GM19452 (cell line): ENCODE measurements around the gene CYREN.
"Not testable (repeated sequence)": the region's sequence is repeated elsewhere in the genome, so short reads cannot be mapped to it uniquely, and the experiment has no call there.

ENCODE experiments used
- ATAC-seq: cut with Tn5 transposase; IDR thresholded peaks from one replicate; pipeline ENCODE4 v1.9.1; 2021; ENCODE audit not compliant: unreplicated experiment

CYREN gene

DNA sequence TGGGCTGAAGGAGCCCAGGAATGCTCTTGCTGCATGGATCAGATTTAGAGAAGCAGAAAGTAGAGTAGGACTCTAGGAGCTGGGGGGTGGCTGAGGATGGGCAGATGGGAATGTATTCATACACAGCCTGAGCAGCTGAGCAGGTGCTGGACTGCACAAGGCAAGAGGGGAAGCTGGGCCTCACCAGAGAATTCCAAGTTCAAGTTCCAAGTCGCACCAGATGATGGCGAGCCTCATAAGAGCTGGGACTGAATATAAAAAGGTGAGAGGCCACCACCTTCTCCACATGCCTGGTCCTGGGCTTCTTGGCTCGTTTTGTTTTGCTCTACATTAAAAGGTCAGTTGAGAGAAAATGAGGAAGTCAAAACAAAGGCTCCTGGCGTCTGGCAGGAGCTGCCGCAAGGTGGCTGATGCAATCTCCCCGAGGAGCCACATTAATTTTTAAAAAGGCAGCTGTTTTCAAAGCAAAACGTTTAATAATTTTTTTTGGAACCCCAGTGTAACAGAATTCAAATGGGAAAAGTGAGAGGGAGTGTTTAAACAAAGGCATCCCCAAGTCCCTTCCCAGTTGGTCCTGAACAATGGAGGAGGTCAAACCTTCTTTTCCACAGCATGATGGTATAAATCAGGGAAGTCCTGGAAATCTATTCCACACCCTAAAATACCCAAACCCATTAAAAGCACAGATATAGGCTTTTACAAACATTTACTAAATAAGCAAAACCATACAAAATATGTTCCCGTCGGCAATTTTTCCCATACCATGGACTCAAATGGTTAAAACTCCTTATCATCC, 9.5 kb downstream of the CYREN start:
- ATAC-seq: no peak

DNA sequence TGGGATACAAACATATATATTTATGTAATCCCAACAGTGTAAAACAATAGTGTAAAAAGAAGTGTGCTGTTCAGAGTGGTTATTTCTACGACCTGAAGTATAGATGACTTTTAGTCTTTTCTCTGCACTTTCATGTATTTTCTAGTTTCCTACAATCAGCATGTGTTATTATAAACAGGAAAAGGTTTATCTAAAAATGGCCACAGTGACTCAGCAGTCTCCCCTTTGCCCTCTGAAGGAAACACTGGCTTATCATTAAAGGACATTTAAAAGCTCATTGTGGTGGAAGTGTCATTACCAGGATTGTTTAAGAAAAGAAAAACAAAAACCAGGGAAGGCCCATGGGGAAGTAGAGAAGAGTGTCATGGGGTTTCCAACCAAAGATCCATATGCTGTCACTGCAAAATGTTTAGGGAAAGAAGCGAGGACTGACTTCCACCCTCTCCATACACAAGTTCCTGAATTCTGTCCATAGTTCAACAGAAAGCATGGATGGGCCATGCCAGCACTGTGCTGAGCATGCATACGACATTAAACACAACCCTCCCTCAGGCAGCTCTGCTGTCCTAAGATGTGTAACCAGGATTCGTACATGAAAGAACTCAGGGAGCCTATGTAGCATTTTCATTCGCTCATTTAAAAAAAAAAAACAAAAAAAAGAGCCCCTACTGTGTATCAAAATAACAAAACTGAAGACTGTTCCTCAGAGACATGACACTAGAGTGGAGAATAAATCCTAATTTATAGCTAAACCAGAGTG, 10.2 kb downstream of the CYREN start:
- peak; percentile 72 for ATAC-seq

DNA sequence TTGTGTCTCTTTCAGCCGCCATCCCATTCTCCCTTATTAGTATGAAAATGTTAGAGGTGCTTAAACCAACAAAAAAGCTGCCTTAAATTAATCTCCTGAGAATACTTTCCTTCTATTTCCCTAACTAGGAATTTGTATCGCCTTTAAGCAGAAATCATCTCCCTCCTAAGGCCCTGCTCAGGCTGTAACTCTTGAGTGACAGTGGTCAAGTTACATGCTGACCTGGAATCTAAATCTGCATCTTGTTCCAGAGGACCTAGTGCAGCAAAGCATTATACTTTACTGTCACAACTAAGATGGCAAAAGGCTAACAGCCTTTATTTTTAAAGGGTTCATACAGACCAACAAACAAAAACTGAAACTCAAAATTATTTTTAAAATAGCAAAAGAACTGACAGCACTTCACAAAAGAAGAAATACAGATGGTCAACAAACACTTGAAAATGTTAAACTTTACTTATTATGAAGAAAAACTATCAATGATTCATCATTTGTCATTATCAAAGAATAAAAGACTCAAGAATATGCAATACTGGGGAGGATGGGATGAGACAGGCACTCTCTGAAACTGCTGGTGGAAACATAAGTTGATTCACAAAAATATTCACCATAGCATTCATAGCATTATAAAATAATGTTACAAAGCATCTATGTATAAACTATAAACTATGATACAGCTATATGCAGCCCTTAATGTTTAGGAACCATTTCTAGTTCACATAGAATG, 11.0 kb downstream of the CYREN start:
- no peak for ATAC-seq

DNA sequence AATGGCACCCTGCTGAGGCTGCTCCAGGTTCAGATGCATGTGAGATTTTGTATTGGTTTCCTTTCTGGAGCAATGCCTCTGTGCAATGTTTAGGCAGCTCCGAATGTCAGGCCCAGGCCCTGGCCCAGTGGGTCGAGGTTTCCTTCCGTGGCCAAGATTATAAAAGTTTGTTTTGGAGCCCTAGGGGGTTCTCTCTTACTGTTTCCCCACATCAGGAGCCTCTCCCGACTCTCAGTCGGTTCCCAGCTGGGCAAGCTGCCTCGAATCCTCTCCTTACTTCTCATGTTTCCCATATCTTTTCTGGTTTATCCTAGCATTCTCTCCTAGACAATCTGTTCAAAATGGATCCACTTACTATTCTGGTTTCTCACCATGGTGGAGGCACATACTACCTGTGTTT, 11.6 kb downstream of the CYREN start:
- no peak for ATAC-seq

DNA sequence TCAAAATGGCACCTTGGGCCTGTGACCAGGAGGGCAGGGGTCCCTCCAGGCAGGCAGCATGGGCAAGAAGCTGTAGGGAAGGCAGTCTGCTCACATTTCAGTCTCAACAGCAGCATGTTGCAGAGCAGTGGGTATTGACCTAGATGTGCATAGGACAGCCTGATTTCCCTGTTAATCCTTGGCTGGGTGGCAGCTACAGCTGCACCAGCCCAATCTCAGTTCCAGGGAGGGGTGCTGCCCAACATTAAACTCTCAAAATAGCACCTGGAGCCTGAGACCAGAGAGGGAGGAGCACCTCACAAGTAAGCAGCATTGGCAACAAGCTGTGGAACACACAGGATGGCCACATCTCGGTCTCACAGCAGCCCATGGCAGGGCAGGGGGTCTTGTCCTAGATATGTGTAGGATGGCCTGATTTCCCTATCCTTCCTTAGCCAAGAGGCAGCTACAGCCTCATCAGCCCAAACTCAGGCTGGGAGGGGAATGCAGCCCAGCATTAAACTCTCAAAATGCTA, 12.3 kb downstream of the CYREN start:
- ATAC-seq: no peak

DNA sequence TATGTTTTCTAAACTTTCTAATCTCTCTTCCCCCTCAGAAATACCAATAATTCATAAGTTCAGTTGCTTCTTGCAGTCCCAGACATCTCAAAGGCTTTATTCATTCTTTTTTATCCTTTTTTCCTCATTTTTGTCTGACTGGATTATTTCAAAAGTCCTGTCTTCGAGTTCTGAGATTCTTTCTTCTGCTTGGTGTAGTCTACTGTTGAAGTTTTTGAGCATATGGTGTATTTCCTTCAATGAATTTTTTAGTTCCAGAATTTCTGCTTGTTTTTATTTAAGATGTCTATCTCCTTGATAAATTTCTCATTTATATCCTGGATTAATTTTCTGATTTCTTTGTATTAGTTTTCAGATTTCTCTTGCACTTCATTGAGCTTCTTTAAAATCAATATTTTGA, 14.2 kb downstream of the CYREN start:
- ATAC-seq: no peak

DNA sequence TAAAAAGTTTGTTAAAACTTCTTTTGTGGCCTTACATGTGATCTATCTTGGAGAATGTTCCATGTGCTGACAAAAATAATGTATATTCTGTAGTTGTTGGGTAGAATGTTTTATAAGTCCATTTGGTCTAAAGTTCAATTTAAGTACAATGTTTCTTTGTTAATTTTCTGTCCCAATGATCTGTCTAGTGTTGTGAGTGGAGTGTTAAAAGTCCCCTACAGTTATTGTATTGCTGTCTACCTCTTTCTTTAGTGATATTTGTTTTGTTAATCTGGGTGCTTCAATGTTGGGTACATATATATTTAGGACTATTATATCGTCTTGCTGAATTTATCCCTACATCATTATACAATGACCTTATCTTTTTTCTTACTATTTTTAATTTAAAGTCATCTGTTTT, 15.8 kb downstream of the CYREN start:
- ATAC-seq: no peak

DNA sequence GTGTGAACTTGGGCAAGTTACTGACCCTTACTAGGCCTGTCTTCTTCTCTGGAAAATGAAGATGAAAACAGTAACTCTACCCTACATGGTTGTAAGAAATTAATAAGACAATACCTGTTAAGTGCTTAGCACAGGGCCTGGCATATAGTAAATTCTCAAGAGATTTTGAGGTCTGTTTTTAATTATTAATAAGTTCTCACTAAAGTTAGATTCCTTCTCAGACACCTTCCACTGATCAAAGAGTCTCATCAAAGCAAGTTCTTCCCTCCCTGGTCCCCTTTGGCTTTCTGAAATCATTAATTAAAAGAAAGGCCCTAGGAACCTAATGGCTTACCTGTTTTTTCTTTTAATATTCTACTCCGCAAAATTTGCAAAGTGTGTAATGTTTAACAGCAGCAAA, 18.1 kb downstream of the CYREN start:
- no peak for ATAC-seq

DNA sequence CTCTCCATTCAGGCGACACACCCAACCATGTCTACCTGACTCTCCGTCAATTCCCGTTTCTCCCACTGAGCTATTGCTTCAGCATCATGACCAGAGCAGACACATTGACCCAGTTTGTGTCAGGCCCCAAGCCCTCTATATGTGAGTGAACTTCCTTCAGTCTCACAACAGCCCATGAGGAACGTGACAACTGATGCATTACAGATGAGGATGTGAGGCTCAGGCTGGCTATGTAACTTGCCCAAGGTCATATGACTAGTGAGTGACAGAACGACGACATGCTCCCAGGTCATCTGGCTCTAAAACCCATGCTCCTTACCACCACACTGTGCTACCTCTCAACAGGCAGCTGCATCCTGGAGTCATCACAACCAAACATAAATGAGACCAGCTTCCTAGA, 19.0 kb downstream of the CYREN start:
- no peak for ATAC-seq

DNA sequence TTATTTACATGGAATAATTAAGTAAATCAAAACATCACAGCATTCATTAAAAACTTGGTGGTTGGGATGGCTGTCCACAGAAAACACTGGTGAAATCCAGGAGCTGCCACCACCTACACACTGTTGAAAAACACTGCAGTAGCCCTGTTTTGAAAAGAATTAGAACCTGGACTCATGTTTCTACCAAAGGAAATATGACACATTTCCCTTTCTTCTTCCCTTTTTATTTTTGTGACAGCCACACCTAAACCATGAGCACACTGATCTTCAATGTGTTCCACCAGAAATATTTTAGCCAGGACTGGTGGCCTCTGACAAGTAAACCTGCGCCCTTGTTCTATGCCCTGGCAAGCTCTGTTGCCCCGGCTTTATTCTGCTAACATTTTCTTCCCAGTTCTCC, 19.4 kb downstream of the CYREN start:
- no peak for ATAC-seq

DNA sequence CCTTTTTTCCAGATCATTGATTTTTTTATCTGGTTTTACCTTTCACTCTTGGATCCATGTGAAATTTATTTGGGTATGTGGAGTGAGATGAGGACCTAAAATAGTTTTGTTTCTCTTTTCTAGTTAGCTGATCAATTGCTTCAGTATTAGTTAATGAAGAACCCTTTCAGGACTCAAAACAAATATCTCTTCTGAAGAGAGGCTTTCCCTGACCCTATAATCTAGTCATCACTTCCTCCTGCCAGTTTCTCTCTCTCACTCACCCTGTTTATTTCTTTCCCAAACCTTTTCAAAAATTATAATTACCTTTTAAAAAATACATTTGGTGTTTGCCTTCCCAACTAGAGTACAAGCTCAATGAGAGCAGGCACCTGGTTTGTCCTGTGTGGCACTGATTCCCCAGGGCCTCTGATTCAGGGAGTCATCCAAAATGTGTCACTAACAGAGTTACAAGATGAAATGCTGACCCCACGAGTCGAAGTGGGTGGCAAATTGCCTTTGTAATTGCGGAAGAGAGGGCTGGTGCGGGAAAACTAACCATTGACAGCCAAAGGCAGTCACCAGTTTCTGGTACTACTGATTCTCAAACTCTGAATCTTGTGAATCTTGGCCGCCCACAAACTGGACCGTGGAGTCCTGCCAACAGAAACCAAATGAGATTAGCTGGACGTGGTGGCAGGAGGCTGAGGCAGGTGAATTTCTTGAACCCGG, 20.3 kb downstream of the CYREN start:
- no peak for ATAC-seq

DNA sequence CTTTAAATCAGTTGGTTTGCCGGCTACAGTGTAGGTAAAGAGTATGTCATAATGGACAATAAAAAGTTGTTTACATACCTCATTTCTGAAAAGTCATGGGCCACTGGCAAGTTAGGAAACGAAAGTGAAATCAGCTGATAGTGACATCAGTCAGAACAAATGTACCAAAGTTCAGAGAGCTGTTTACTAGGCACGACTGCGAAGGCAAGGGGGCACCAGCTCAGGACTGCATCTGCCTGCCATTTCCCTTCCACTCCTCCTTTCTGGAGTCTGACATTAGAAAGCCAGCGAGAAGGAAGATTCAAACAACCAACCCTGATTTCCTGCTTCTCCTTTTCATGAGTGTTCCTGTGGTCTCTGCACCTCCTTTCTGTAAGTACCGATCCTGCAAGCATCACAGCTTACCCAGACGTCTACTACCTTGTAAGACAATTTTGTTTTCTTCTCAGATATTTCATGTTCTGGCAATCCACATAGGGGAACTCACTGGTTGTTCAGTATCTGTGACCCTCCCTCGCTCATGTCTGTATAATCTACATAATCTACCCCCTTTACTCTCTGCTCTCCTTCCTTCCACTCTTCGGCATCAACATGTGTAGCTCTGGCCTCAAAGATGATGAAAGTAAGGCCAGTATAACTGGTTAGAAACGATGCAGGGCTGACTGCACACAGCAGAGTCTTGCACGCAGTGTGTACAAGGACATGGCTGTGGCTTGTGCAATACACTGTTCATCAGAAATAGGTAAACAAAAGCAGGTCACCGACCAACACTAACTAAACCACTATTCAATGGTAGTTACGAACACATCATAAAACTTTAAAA, 22.4 kb downstream of the CYREN start, which contains the start of gene TMEM140:
TMEM140 (plus strand) TSS at position 174 of the 823 bp plus-strand sequence. CDS start 16,370 bp downstream, outside the sequence.
- ATAC-seq: peak; percentile 69

DNA sequence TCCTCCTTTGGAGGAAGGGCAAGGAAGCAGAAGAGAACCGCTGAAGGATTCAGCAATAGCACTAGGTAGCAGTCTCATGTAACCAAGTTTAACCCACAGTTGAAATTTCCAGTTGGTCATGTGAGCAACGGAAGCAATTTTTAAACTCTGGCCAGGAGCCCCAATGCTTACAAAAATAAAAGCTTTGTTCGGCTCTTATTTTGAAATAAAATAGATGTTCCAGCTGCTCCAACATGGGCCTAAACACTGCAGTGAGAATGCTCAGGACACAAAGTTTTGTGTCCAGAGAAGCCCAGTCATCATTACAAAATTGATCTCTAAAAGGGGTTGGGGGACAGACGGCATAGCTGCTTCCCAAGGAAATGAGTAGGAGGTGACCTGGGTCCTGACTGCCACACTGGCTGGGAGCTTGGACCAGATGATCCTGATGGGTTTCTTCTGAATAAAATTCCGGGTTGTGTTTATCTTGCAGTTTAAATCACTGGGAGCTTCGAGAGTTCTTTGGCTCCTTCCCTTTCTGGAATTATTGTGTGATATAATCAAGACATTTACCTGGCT, 23.1 kb downstream of the CYREN start:
- ATAC-seq: peak; percentile 11

DNA sequence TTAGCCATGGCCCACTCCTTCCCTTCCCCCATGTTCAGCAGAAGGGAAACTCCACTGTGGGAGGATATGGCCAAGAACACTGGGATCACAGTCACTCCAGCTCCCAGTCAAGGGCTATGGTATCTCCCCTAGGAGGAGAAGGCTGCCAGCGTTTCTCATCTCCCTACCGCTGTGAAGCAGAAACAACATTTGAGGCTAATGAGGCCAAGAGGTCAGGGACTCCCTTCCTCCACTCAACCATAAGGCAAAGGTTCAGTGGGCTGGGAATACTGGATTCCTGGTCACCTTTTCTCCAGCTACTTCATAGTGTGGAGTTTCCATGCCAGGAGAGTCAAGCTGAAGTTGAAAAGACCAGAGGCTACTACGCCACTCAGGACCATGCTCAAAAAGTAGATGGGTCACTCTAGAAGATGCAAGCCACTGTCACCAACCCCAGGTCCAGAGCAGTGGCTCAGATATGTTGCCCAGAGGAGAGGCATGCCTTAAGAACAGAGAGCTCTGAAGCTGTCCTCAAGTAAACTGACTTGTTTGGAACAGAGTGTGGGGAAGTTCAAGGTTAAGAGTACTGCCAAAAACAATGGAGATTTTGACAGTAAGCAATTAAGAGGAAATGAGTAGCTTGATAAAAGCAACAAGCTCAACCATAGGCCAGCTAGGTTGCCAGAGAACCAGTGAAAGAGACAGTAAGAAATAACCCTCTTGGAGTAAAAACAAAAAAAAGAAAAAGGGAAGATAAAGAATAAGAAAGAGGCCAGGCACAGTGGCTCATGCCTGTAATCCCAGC, 26.4 kb downstream of the CYREN start:
- no peak for ATAC-seq

DNA sequence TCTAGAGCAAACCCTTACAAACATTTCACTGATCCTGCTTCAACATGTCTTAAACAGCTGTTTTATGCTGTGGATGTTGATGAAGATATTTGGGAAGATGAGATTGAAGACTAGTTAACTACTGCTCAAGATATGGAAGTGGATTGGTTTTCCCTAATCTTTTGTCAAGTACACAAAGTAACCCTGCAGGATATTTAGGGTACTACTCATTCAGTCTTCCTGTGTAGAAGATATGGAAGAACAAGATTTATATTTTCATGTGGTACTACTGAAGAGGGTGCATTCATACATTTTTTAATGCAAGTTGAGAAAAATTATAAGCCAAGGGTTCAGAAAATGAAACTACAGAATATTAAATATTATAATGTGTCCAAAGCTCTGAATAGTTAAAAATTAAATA, 40.9 kb downstream of the CYREN start:
- no peak for ATAC-seq

DNA sequence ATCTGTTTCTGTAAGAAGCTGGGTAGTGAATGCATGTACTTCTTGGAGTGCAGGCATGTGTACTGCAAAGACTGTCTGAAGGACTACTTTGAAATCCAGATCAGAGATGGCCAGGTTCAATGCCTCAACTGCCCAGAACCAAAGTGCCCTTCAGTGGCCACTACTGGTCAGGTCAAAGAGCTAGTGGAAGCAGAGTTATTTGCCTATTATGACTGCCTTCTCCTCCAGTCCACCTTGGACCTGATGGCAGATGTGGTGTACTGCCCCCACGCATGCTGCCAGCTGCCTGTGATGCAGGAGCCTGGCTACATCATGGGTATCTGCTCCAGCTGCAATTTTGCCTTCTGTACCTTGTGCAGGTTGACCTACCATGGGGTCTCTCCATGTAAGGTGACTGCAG, 41.6 kb downstream of the CYREN start:
- ATAC-seq: no peak

DNA sequence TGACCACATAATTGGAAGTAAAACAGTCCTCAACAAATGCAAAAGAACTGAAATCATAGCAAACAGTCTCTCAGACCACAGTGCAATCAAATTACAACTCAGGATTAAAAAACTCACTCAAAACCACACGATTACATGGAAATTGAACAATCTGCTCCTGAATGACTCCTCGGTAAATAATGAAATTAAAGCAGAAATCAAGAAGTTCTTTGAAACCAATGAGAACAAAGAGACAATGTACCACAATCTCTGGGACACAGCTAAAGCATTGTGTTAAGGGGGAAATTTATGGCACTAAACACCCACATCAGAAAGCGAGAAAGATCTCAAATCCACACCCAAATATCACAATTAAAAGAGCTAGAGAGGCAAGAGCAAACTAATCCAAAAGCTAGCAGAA, 45.9 kb downstream of the CYREN start:
- not testable (repeated sequence) for ATAC-seq

DNA sequence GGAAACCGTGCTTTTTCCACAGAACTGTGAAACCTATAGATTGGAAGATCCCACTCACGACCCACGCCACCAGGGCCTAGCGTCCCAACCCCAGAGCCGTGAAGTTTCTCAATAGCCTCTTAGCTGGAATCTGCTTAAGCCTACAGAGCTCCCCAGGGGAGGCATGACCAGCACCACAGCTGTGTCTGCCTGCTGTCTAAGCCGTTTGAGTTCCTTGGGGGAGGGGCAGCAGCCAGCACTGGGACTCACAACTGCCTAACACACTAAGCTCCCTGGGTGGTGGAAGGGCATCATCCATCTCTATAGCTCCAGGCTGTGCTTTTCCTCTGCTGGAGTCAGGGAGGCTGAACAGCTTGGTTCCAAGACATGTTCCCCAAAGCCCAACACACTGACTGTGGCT, 48.6 kb downstream of the CYREN start:
- no peak for ATAC-seq

DNA sequence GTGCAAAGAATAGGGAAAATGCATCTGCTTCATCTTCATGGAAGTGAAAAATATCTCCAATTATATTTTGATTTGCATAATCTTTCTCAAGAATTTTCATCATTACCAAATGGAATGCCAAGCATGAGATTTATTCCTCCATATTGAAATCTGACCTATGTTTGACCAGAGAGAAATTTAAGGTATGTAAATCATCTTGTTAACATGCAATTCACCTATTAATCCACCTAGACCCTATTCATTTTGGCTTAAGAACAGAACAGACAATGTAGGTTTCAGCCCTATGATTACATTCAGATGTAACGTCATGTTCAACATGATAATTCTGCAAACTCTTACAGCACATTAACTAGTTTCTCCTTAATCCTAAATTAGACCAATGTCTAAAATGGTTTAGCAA, 53.4 kb downstream of the CYREN start:
- no peak for ATAC-seq
